Endothelial cell (in vitro differentiated cells): ENCODE data around the gene AKT3. TPM values are rescaled to one million over a fixed set of nuclear protein-coding genes. Genes with fewer than 3 reads are reported as not detected.

Experiments
- DNase-seq: peaks from one replicate; pipeline ENCODE4 v3.0.0; 2021; ENCODE audit warnings: low spot score
- H3K27ac Mint-ChIP-seq: one replicate; pipeline ENCODE4 v1.8.0; 2021; ENCODE audit warnings: mixed read lengths, inconsistent platforms; ENCODE audit not compliant: unreplicated experiment
- H3K27me3 Mint-ChIP-seq: one replicate; pipeline ENCODE4 v1.8.0; 2021; ENCODE audit warnings: mild to moderate bottlenecking, moderate library complexity, mixed read lengths, inconsistent platforms; ENCODE audit not compliant: unreplicated experiment
- H3K36me3 Mint-ChIP-seq: one replicate; pipeline ENCODE4 v1.8.0; 2021; ENCODE audit warnings: mild to moderate bottlenecking, low read depth, mixed read lengths, inconsistent platforms; ENCODE audit not compliant: unreplicated experiment
- H3K4me1 Mint-ChIP-seq: one replicate; pipeline ENCODE4 v1.8.0; 2021; ENCODE audit warnings: mild to moderate bottlenecking, mixed read lengths, inconsistent platforms; ENCODE audit not compliant: unreplicated experiment
- H3K4me3 Mint-ChIP-seq: one replicate; pipeline ENCODE4 v1.8.0; 2021; ENCODE audit warnings: mild to moderate bottlenecking, mixed read lengths, inconsistent platforms; ENCODE audit not compliant: unreplicated experiment
- H3K9me3 Mint-ChIP-seq: one replicate; pipeline ENCODE4 v1.8.0; 2021; ENCODE audit warnings: mixed read lengths, inconsistent platforms; ENCODE audit not compliant: unreplicated experiment
- total RNA-seq: library from RNA; stranded (reverse); fragmentation: NEBNext Ultra II Directional; extraction: Animal tissue kit (Norgen Biotek cat#: 25700); gene quantifications from one replicate; pipeline ENCODE4 v1.2.1, GENCODE V29; 2021; ENCODE audit not compliant: unreplicated experiment
- TF ChIP-seq, protein P1 (sequence below): fragments of 200-600 bp; sonication (generic); IDR thresholded peaks from one replicate; pipeline ENCODE4 v1.5.0; 2021; ENCODE audit warnings: antibody characterized with exemption; ENCODE audit not compliant: unreplicated experiment

AKT3 gene
- total RNA-seq, 1 donor from 2014 or later: 87.3 TPM

DNA sequence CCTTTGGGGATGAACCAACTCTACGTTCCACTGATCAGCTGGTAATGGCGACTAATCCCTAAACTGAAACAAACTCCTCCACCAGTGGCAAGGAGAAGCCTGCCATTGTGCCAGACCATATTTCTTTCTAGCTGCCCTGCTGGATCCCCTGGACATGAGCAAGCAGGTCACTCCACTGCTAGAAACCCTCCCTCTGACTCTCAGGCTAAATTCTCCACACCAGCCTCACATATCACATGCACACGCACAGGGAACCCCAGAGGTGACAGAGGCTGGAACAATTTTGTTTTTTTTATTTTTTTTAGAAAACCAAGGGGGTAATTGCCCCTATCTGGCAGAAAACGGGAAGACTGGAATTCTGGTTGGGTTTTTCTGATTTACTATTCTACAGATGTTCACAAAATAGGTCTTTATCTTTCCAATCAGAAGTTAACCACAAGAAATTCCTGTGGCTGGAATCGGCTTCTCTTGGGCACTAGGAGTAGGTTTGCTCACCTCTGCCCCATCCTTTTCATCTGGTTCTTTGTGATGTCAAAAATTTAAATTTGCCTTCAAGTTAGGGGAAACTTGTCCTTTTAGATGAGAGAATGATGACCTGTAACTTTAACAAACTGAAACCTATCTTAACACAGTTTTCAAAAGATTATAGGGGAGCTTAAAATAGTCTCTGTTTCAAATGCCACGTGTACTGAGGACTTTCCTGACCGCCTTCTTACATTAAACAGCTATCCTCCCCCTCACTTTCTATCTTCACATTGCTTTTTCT, 336.1 kb downstream of the AKT3 start:
- no peak for DNase-seq
- H3K27me3 Mint-ChIP-seq: peaks cover 1% of the 10 kb centered on the region
- H3K27ac Mint-ChIP-seq: no peak overlapping the region
- H3K4me3 Mint-ChIP-seq: no peak overlapping the region
- no peaks in the 10 kb centered on the region for H3K9me3 Mint-ChIP-seq
- TF ChIP-seq, protein P1, sequence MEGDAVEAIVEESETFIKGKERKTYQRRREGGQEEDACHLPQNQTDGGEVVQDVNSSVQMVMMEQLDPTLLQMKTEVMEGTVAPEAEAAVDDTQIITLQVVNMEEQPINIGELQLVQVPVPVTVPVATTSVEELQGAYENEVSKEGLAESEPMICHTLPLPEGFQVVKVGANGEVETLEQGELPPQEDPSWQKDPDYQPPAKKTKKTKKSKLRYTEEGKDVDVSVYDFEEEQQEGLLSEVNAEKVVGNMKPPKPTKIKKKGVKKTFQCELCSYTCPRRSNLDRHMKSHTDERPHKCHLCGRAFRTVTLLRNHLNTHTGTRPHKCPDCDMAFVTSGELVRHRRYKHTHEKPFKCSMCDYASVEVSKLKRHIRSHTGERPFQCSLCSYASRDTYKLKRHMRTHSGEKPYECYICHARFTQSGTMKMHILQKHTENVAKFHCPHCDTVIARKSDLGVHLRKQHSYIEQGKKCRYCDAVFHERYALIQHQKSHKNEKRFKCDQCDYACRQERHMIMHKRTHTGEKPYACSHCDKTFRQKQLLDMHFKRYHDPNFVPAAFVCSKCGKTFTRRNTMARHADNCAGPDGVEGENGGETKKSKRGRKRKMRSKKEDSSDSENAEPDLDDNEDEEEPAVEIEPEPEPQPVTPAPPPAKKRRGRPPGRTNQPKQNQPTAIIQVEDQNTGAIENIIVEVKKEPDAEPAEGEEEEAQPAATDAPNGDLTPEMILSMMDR: no peak
- peaks cover 13% of the 10 kb centered on the region for H3K36me3 Mint-ChIP-seq
- no peaks in the 10 kb centered on the region for H3K4me1 Mint-ChIP-seq

DNA sequence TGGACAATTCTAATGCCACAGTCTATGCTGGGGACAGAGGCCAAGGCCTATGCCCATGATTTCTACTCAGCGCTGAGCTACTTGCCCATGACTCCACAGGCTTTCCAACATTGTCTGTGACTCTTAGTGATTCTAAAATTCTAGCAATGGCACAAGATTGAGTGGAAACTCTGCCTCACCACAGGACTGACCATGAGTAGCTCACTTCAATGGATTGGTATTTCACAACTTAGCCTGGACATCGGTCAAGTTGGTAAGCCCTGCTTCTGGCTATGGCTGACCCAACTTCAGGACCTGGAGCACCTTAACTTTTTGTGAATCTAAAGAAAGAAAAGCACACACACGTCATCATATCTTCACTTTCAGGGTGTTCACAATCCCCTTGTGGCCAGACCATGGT, 339.1 kb downstream of the AKT3 start:
- TF ChIP-seq, protein P1: no peak
- Mint-ChIP-seq H3K36me3 (peaks cover 10% of the 10 kb centered on the region), H3K27me3 (peaks cover 5% of the 10 kb centered on the region), H3K4me1 (peaks cover 23% of the 10 kb centered on the region), H3K27ac (no peak overlapping the region), H3K9me3 (no peaks in the 10 kb centered on the region), H3K4me3 (no peak overlapping the region)
- no peak for DNase-seq

DNA sequence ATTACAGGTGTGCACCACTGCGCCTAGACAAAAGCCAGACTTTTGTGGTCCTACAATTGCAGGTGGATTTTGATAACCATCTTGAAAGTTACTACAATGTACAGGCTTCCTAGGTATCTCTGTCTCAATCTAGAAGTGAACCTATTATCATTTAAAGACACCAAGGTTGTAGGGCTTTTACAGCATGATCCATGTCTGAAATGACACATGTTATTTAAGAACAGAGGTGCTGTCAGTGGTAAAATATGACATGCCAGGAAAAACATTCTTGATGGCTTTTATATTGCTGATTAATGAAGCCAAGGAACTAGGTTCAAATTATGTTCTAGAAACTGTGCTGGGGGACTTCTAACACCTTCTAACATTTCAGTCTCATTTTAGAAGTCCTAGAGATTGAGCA, 341.1 kb downstream of the AKT3 start:
- Mint-ChIP-seq H3K9me3 (no peaks in the 10 kb centered on the region), H3K4me3 (no peak overlapping the region), H3K36me3 (peaks cover 10% of the 10 kb centered on the region), H3K27me3 (peaks cover 5% of the 10 kb centered on the region), H3K4me1 (peaks cover 35% of the 10 kb centered on the region), H3K27ac (no peak overlapping the region)
- TF ChIP-seq, protein P1: no peak
- DNase-seq: no peak

DNA sequence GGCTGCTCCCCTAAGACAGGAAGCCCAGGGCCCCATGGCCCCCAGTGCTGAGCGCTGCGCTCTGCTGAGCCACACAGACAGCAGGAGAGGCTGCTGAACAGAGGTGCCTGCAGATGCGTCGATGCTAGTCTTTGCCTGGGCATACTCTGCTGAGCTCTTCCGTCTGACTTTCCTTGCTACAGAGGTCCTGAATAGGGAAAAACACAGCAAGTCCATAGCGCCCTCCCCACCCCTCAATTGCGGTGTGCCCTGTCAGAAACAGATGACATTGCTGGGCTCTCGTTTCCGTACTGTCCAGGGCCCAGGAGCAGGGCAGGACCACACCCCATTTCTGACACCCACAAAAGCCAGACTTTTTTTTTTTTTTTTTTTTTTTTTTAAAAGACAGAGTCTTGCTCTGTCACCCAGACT, 341.7 kb downstream of the AKT3 start:
- TF ChIP-seq, protein P1: no peak
- H3K27ac Mint-ChIP-seq: no peak overlapping the region
- H3K36me3 Mint-ChIP-seq: peaks cover 13% of the 10 kb centered on the region

DNA sequence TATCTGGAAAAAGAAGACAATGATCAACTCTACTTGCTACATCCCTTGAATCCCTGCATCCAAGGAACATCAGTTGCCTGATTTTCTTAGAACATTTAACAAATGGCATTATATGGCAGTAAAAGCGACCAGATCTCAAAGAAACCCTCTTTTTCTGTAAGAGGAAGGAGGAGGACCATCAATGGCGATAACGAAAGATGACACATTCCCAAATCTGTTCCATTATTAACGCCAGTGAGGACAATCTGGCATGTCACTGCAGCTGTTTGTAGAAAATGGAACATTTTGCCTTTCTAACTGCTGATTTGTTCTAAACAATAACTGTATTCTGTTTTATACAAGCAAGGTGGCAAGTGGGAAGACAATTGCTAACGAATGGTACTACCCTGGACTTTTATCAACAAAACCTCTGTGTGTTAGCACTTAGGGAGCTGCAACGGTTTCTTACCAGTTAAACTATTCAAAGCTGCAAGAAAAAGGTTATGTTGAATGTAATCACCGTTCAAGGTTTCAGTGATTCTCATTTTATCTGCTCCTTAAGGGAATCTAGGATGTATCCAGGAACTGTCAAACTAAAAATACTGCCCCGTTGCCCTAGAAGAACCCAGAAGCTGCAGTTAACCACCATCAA, 342.3 kb downstream of the AKT3 start:
- H3K4me1 Mint-ChIP-seq: peaks cover 35% of the 10 kb centered on the region

More for the DNA sequence above, 341.7 kb downstream of the AKT3 start:
- H3K4me3 Mint-ChIP-seq: no peak overlapping the region
- H3K4me1 Mint-ChIP-seq: peaks cover 35% of the 10 kb centered on the region
- DNase-seq: no peak
- peaks cover 5% of the 10 kb centered on the region for H3K27me3 Mint-ChIP-seq
- no peaks in the 10 kb centered on the region for H3K9me3 Mint-ChIP-seq

More for the DNA sequence above, 342.3 kb downstream of the AKT3 start:
- H3K4me3 Mint-ChIP-seq: no peak overlapping the region
- no peaks in the 10 kb centered on the region for H3K9me3 Mint-ChIP-seq
- no peak overlapping the region for H3K27ac Mint-ChIP-seq
- no peak for DNase-seq
- peaks cover 13% of the 10 kb centered on the region for H3K36me3 Mint-ChIP-seq
- H3K27me3 Mint-ChIP-seq: peaks cover 5% of the 10 kb centered on the region
- TF ChIP-seq, protein P1: no peak
